GM12874 (cell line): Measurements from ENCODE around the gene CD48.

ENCODE experiments used
- TF ChIP-seq, protein P1 (sequence below): IDR thresholded peaks from 2 replicates; pipeline ENCODE4 v1.5.1; 2011; ENCODE audit warnings: low read depth, mild to moderate bottlenecking, control low read depth, low read length, moderate library complexity; ENCODE audit not compliant: insufficient read depth

Gene CD48

DNA sequence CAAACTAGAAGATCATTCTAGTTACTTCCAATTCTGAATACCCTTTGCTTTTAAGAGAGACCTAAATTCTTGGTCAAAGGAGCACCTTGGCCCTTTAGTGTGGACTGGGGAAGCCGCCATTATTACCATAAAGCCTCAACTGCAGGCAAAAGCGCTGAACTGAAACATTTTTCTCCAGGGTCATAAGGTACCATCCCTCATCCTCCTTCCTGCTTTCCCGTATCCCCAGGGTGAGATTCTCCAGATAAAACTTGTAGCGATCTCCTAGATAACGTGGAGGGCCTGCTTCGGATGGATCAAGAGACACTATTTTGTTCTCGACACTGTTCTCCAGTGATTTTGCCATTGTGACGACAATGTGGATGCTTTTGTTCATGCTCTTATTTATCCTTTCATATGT, 74.6 kb downstream of the CD48 start:
- TF ChIP-seq, protein P1, sequence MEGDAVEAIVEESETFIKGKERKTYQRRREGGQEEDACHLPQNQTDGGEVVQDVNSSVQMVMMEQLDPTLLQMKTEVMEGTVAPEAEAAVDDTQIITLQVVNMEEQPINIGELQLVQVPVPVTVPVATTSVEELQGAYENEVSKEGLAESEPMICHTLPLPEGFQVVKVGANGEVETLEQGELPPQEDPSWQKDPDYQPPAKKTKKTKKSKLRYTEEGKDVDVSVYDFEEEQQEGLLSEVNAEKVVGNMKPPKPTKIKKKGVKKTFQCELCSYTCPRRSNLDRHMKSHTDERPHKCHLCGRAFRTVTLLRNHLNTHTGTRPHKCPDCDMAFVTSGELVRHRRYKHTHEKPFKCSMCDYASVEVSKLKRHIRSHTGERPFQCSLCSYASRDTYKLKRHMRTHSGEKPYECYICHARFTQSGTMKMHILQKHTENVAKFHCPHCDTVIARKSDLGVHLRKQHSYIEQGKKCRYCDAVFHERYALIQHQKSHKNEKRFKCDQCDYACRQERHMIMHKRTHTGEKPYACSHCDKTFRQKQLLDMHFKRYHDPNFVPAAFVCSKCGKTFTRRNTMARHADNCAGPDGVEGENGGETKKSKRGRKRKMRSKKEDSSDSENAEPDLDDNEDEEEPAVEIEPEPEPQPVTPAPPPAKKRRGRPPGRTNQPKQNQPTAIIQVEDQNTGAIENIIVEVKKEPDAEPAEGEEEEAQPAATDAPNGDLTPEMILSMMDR: no peak

DNA sequence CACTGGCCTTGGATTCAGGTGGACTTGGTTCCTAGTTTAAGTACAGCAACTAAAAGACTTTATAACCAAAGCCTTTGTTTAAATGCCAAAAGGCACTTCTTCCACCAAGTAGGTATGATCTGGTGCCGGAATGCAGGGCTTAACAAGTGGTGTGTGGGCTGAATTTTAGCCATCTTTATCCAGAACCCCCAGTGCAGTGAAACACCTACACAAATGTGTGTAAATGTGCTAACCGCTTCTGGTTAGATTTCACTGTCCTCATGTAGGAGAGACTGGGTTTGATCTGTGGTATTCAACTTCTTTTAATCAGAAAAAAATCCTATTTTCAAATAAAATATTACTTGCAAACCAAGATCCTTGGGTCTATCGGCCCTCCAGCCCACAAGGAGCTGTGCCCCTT, 75.1 kb downstream of the CD48 start:
- TF ChIP-seq, protein P1: no peak

DNA sequence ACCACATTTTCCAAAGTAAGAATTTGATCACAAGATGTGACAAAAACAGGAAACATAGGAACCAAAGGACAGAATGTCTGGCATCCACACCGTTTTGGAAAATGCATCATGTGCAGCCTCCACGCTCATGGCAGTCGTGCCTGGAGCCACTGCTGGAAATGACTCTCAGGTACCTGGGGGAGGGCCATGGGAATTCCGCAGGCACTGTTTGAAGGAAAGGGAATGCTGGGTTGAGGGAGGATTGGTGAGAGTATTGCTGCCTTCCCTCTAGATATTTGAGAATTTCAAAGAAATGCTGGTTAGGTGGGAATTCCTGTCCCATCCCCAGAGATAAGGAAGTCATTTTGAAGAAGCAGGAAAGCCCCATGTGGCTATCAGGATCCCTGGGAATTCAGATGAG, 75.5 kb downstream of the CD48 start:
- TF ChIP-seq, protein P1: no peak

DNA sequence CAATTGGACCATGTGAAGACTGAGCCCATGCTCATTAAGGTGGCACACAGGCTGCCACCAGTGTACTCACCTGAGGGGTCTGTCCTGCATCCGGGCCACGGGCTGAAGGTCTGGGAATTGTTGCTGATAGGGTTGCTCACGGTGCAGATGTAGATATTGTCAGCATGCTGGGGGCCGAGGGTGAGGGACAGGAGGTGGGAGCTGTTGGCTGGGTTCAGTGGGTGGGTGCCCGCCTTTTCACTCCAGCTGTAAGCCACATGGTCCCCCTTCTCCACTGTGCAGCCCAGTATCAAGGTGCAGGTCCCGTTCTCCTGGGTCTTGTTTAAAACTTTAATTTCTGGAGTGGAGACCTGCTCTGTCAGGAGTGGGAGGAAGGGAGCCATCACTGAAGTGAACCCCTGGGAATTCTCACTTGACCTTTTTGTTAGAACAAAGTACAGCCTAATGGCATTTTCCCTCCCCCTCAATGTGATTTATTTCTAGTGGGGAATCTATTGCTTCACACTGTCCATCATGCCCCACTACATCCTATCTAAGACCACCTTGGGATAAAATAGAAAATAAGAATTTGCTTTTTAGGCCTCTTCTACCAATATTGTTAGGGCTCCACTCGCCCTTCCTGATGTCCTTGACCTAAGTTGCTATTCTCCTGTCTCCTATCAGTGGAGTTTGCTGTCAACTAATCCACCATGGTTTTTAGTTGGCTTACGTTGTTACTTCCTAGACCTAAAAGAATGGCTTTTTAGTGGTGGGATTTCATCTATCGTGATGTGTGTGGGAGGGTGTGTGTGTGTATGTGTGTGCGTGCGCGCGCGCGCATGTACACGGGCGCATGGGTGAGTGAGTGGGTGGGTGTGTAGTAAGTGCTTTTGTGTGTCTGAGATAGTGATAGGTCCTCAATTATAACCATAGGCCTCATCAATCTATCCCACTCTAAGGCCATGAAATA, 76.8 kb downstream of the CD48 start:
- TF ChIP-seq, protein P1: no peak

DNA sequence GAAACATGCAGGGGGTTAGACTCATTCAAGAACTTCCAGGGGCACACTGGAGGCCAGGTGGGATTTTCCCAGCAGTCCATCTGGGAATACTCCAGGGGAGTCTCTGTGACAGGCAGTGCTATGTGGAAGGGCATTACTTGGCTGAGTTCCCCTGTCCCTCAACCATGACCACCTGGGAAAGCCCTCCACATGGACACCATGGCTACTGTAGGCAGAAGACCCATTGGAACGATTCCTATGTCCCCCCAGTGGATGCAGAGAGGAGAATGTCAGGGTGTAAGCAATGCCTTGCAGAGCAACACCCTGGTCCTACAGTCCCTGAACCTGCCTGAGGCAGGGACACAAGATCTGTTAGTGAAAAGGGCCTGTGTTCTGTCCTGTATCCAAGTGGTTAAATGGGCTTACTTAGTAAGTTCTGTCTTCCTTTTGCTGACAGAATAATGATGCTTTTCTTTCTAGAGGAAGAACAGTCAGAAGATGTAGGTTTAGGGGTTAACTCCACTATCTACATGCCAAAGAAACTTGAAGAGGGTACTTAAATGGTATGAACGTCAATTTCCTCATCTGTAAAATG, 78.2 kb downstream of the CD48 start:
- TF ChIP-seq, protein P1: no peak

DNA sequence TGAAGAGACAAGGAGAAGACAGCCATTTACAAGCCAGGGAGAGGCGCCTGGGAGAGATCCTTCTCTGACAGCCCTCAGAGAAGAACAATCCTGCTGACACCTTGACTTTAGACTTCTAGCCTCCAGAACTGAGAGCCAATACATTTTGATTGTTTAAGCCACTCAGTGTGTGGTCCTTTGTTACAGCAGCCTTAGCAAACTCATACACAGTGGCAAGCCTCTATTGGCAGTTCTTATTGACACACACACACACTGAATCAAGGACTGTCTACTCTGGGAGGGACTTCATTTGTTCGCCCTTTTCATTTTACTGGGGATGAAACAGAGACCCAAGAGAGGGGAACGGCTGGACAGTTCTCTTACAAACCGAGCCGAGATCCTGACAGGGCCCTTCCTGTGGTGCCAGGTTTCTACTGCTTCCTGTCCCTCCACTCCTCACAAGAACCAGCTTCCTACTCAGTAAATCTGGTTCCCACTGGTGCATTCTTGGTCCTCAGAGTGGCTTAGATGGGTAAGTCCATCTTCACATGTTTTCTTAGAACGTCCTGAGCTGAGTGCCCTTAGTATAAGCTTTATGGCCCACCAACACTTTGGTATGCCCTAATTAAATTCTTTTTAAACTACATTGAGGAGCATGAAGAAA, 79.5 kb downstream of the CD48 start:
- TF ChIP-seq, protein P1: no peak
